LNCAP (cell line): ENCODE data around the gene PTPRA.

Experiments
- CTCF ChIP-seq: fragments of 450-650 bp; IDR thresholded peaks from 2 replicates; pipeline ENCODE4 v1.5.1; 2017; ENCODE audit warnings: mild to moderate bottlenecking

The PTPRA gene

GRCh38 chr20:2836035-2836434, 37.2 kb upstream of the PTPRA start:
- TF ChIP-seq CTCF = no peak

GRCh38 chr20:2837221-2837960, 35.9 kb upstream of the PTPRA start:
- TF ChIP-seq CTCF = no peak

- TF ChIP-seq CTCF = no peak
Observed at GRCh38 chr20:2838170-2838797, 35.0 kb upstream of the PTPRA start.

GRCh38 chr20:2838847-2839671, 34.2 kb upstream of the PTPRA start:
- no peak for TF ChIP-seq CTCF

GRCh38 chr20:2839732-2840137, 33.5 kb upstream of the PTPRA start:
- TF ChIP-seq CTCF = no peak

- no peak for TF ChIP-seq CTCF
Observed at GRCh38 chr20:2840138-2840966, 32.9 kb upstream of the PTPRA start, which contains the start of the genes PCED1A and VPS16. TSS of gene PCED1A (minus strand) at chr20:2840655. CDS start at chr20:2839912, 743 bp downstream. TSS of gene VPS16 (plus strand) at chr20:2840745. CDS start at chr20:2840775, 30 bp downstream.
